Measurements from ENCODE around the gene HMGCS1. TPM values are rescaled to one million over a fixed set of nuclear protein-coding genes. Genes with fewer than 3 reads are reported as not detected.
A peak's percentile ranks its signal among the peaks of the same experiment; 100 is the strongest.

HMGCS1 gene
- total and polyA plus RNA-seq, 2 of the 4 experiments (the other 2 are of a cell fraction), result 27.5 to 30.6 TPM

- intact Hi-C loops (cut with micrococcal nuclease) (loop anchor here (2.0 to 5.0 kb wide), 3 partner anchors 168 to 322 kb away; partner anchors contain the start of genes TMEM267 and ZNF131), dilution Hi-C loops (cut with HindIII; ENCODE audit: low sequenced_read_pairs, unreplicated experiment) (no loop called here), in situ Hi-C loops (cut with MboI; ENCODE audit: low sequenced_read_pairs) (loop anchor here (25.0 kb wide), 1 partner anchor 202 kb away; the partner anchor contains the start of gene ZNF131)
- peak overlapping the region; percentile 18 for H2BK5ac ChIP-seq (ENCODE audit: low read depth, low read length, poor library complexity, severe bottlenecking)
- H4K91ac ChIP-seq (ENCODE audit: insufficient read depth, low read depth, low read length), result no peak overlapping the region
- no peak overlapping the region for H3K23ac ChIP-seq (ENCODE audit: low read depth, low read length)
- BruUV-seq (replicated peaks), result no TSS peak
- peak overlapping the region; percentile 32 to 42; a peak in 3 of 4 replicates for H4K8ac ChIP-seq (ENCODE audit: low read depth in 2 of 2, low read length in 2 of 2)
- H3K4me1 ChIP-seq (ENCODE audit: control insufficient read depth, insufficient read depth, low read length), result peaks cover 2% of the 10 kb centered on the region; the same call in 1 of the 2 replicates
- H2BK15ac ChIP-seq (ENCODE audit: low read depth, low read length), result 0 out of 3 replicates have a peak overlapping the region, but pooled peaks have one; percentile 9
- H4K20me1 ChIP-seq (ENCODE audit: insufficient read depth, low read length), result no peaks in the 10 kb centered on the region; the same call in 1 of the 2 replicates
- no peak overlapping the region for H3K56ac ChIP-seq (ENCODE audit: extremely low read depth, insufficient read depth, low read length)
- H3K9me1 ChIP-seq (ENCODE audit: insufficient read depth, low read length), result peaks cover 5% of the 10 kb centered on the region
- H2BK20ac ChIP-seq (ENCODE audit: low read depth, low read length), result peak overlapping the region; percentile 6; the same call in 1 of the 2 replicates
- H3K79me1 ChIP-seq (ENCODE audit: low read depth in 1 of 2, low read length in 2 of 2), result peaks cover 9 to 25% of the 10 kb centered on the region in 2 experiments
- no peak for DNase-seq
- no CpG with 5 or more reads among the region's 8 CpGs for WGBS, 2 experiments (ENCODE audit: extremely low coverage in 2 of 2, insufficient read length in 1 of 2)
- CTCF ChIA-PET, result no interaction called here
- H3K27ac ChIP-seq (ENCODE audit: insufficient read depth, low read length), result no peak overlapping the region
- ATAC-seq (ENCODE audit: low read depth), result no peak
- H2AK9ac ChIP-seq (replicated peaks; ENCODE audit: low read depth, low read length, poor library complexity), result peak overlapping the region; percentile 86
- H3K9me3 ChIP-seq (ENCODE audit: control insufficient read depth, insufficient read depth, low read length), result no peaks in the 10 kb centered on the region
- H3K14ac ChIP-seq (replicated peaks; ENCODE audit: low read depth, low read length), result peak overlapping the region; percentile 63; the same call in 1 of the 2 replicates
- POLR2A ChIA-PET (ENCODE audit: unreplicated experiment), result interaction anchor here (0.6 kb wide), 1 partner anchor 12 kb away, joined by 4 read pairs; no protein-coding TSS in a partner anchor
- H2AK5ac ChIP-seq (ENCODE audit: low read depth, low read length), result no peak overlapping the region
- no peaks in the 10 kb centered on the region for H3K36me3 ChIP-seq (ENCODE audit: control insufficient read depth, insufficient read depth, low read length)
- H3K4me2 ChIP-seq (ENCODE audit: low read depth, low read length), result peak overlapping the region; percentile 74
- H3K4me3 ChIP-seq (ENCODE audit: insufficient read depth, low read depth, low read length), result peak overlapping the region; percentile 36
- peak overlapping the region; percentile 64; the same call in 1 of the 2 replicates for H2BK120ac ChIP-seq (ENCODE audit: low read depth, low read length)
- peak overlapping the region; percentile 3; the same call in 1 of the 2 replicates for H3K4ac ChIP-seq (ENCODE audit: low read depth, low read length)
- no peaks in the 10 kb centered on the region for H3K27me3 ChIP-seq (ENCODE audit: control insufficient read depth, insufficient read depth, low read length)
- H3K9ac ChIP-seq (ENCODE audit: low read depth, low read length), result no peak overlapping the region
- peak overlapping the region; percentile 86 for H2AFZ ChIP-seq (replicated peaks; ENCODE audit: low read length, poor library complexity)
- H3K18ac ChIP-seq (ENCODE audit: low read depth, low read length), result no peak overlapping the region
- peak overlapping the region; percentile 82 for H4K5ac ChIP-seq (ENCODE audit: low read depth, low read length)
- no peak for TF ChIP-seq MAZ (IDR thresholded peaks at IDR 0.05; ENCODE audit: borderline replicate concordance, low read depth, low read length)
- TF ChIP-seq, protein P1, sequence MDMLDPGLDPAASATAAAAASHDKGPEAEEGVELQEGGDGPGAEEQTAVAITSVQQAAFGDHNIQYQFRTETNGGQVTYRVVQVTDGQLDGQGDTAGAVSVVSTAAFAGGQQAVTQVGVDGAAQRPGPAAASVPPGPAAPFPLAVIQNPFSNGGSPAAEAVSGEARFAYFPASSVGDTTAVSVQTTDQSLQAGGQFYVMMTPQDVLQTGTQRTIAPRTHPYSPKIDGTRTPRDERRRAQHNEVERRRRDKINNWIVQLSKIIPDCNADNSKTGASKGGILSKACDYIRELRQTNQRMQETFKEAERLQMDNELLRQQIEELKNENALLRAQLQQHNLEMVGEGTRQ (IDR thresholded peaks at IDR 0.05; ENCODE audit: low read depth, low read length), result no peak
- TF ChIP-seq RFX5 (IDR thresholded peaks at IDR 0.05; ENCODE audit: low read depth, low read length), result no peak
- TF ChIP-seq CHD1 (IDR thresholded peaks at IDR 0.05; ENCODE audit: low read depth, low read length), result no peak
- TF ChIP-seq ELK1 (IDR thresholded peaks at IDR 0.05; ENCODE audit: borderline replicate concordance, low read depth, low read length), result no peak
- TF ChIP-seq MAFK (IDR thresholded peaks at IDR 0.05; ENCODE audit: low read depth, low read length), result no peak
- TF ChIP-seq POLR2A (IDR thresholded peaks at IDR 0.05; ENCODE audit: low read depth, low read length), result no peak
- no peak for TF ChIP-seq FOS (IDR thresholded peaks at IDR 0.05; ENCODE audit: low read depth, low read length)
- no peak for TF ChIP-seq MXI1 (IDR thresholded peaks at IDR 0.05; ENCODE audit: borderline replicate concordance, low read depth, low read length)
- no peak for TF ChIP-seq RCOR1 (IDR thresholded peaks at IDR 0.05; ENCODE audit: insufficient replicate concordance, low read length)
- TF ChIP-seq BHLHE40 (IDR thresholded peaks at IDR 0.05; ENCODE audit: low read depth, low read length), result no peak
- no peak for TF ChIP-seq CEBPB (IDR thresholded peaks at IDR 0.05; ENCODE audit: low read depth, low read length)
- no peak for TF ChIP-seq SMC3 (IDR thresholded peaks at IDR 0.05; ENCODE audit: low read depth, low read length)
- TF ChIP-seq NFE2L2 (IDR thresholded peaks at IDR 0.05; ENCODE audit: low read depth, low read length), result no peak
- TF ChIP-seq CTCF (conservative IDR thresholded peaks at IDR 0.05; ENCODE audit: low read depth, low read length), result no peak
Measured at GRCh38 chr5:43313854-43314457, 744 bp upstream of the HMGCS1 start.
